HepG2 (cell line): Measurements from ENCODE around the gene VAMP5. TPM values are rescaled to one million over a fixed set of nuclear protein-coding genes. Genes with fewer than 3 reads are reported as not detected.

Experiments
- AHR ChIP-seq: IDR thresholded peaks from 2 replicates; pipeline ENCODE4 v1.6.1; 2018; ENCODE audit warnings: missing genetic modification reagents, missing compliant biosample characterization
- ATF7-NPFF ChIP-seq: sonication (generic); formaldehyde crosslinking; IDR thresholded peaks from 2 replicates; pipeline ENCODE4 v1.8.1; 2023; ENCODE audit warnings: mild to moderate bottlenecking, low read depth, missing genetic modification reagents, moderate library complexity
- ELF4 ChIP-seq: sonication (generic); formaldehyde crosslinking; IDR thresholded peaks from 2 replicates; pipeline ENCODE4 v1.5.0; 2020; ENCODE audit warnings: missing genetic modification reagents, mild to moderate bottlenecking, moderate library complexity, borderline replicate concordance
- ISX ChIP-seq: sonication (generic); formaldehyde crosslinking; conservative IDR thresholded peaks from 2 replicates; pipeline ENCODE4 v1.5.0; 2020; ENCODE audit warnings: missing genetic modification reagents
- KDM5B ChIP-seq: sonication (generic); formaldehyde crosslinking; IDR thresholded peaks from 2 replicates; pipeline ENCODE4 v1.4.0; 2020; ENCODE audit warnings: missing genetic modification reagents, mild to moderate bottlenecking, borderline replicate concordance
- MTERF4 ChIP-seq: sonication (generic); formaldehyde crosslinking; IDR thresholded peaks from 2 replicates; pipeline ENCODE4 v1.8.0; 2023; ENCODE audit warnings: mild to moderate bottlenecking, missing genetic modification reagents
- PAXIP1 ChIP-seq: sonication (generic); formaldehyde crosslinking; conservative IDR thresholded peaks from 2 replicates; pipeline ENCODE4 v1.4.0; 2020; ENCODE audit warnings: mild to moderate bottlenecking, missing genetic modification reagents, moderate library complexity
- POGZ ChIP-seq: sonication (generic); formaldehyde crosslinking; IDR thresholded peaks from 2 replicates; pipeline ENCODE4 v1.4.0; 2020; ENCODE audit warnings: mild to moderate bottlenecking, missing genetic modification reagents
- RELA ChIP-seq: sonication (generic); formaldehyde crosslinking; IDR thresholded peaks from 2 replicates; pipeline ENCODE4 v1.4.0; 2020; ENCODE audit warnings: missing genetic modification reagents
- SKI ChIP-seq: fragments of 450-650 bp; IDR thresholded peaks from one replicate; pipeline ENCODE4 v1.6.1; 2018; ENCODE audit warnings: mild to moderate bottlenecking; ENCODE audit not compliant: partially characterized antibody
- SNAPC5 ChIP-seq: sonication (generic); formaldehyde crosslinking; IDR thresholded peaks from 2 replicates; pipeline ENCODE4 v1.8.1; 2023; ENCODE audit warnings: mild to moderate bottlenecking, missing genetic modification reagents, borderline replicate concordance
- THAP11 ChIP-seq: IDR thresholded peaks from 2 replicates; pipeline ENCODE4 v1.6.1; 2016; ENCODE audit warnings: missing biosample characterization, missing genetic modification reagents
- TSC22D2 ChIP-seq: sonication (generic); formaldehyde crosslinking; IDR thresholded peaks from 2 replicates; pipeline ENCODE4 v1.5.1; 2020; ENCODE audit warnings: missing genetic modification reagents, mild to moderate bottlenecking, borderline replicate concordance
- ZBTB33 ChIP-seq: sonication (generic); formaldehyde crosslinking; IDR thresholded peaks from 2 replicates; pipeline ENCODE4 v1.4.0; 2020; ENCODE audit warnings: missing genetic modification reagents
- ZFYVE20 ChIP-seq: sonication (generic); formaldehyde crosslinking; IDR thresholded peaks from 2 replicates; pipeline ENCODE4 v1.8.0; 2023; ENCODE audit warnings: low read depth, mild to moderate bottlenecking, moderate library complexity, missing genetic modification reagents, borderline replicate concordance
- ZNF281 ChIP-seq: sonication (generic); formaldehyde crosslinking; IDR thresholded peaks from 2 replicates; pipeline ENCODE4 v1.4.0; 2020; ENCODE audit warnings: missing genetic modification reagents, borderline replicate concordance
- ZNF768 ChIP-seq: sonication (generic); formaldehyde crosslinking; IDR thresholded peaks from 2 replicates; pipeline ENCODE4 v1.4.0; 2020; ENCODE audit warnings: missing genetic modification reagents
- ZNF891 ChIP-seq: sonication (generic); formaldehyde crosslinking; IDR thresholded peaks from 2 replicates; pipeline ENCODE4 v1.5.0; 2020; ENCODE audit warnings: mild to moderate bottlenecking, missing genetic modification reagents
- ZSCAN12 ChIP-seq: sonication (generic); formaldehyde crosslinking; IDR thresholded peaks from 2 replicates; pipeline ENCODE4 v1.9.0; 2021; ENCODE audit warnings: mild to moderate bottlenecking, missing genetic modification reagents
- polyA plus RNA-seq, 8 experiments: library from polyadenylated mRNA; depleted of rRNA in 3 of 8; stranded (reverse) in 7 of 8; unstranded in 1 of 8; fragments of >200 nt; fragmentation: Illumina TruSeq in 4 of 8; extraction: Trizol in 4 of 8; gene quantifications; 2 replicates each; pipeline versions ENCODE4 v1.2.1 to v1.2.3, GENCODE V29; 2011 to 2016; ENCODE audit warnings: low read depth in 4 of 8, missing spikeins in 1 of 8, mixed read lengths in 1 of 8; ENCODE audit not compliant: insufficient read depth in 1 of 8
- total RNA-seq, 5 experiments: library from RNA; depleted of rRNA; stranded (reverse); fragments of >200 nt; fragmentation: Illumina TruSeq; extraction: Trizol; gene quantifications; 2 replicates each; pipeline ENCODE4 v1.2.3, GENCODE V29; 2016; ENCODE audit warnings: low read depth in 1 of 5

Gene VAMP5
- total and polyA plus RNA-seq, 2 of the 13 experiments (the other 11 are each of a cell fraction or from before 2014, with no cell fraction given), result 7.2 to 56.7 TPM

GRCh38 chr2:85611705-85612587 lies 27.7 kb downstream of the VAMP5 start, which contains the start of gene C2orf68 (continued):
- TF ChIP-seq PAXIP1 (CRISPR knock-in tag) (peak; percentile 58), POGZ (CRISPR knock-in tag) (peak; percentile 72), ELF4 (peak; percentile 83; the same call in 1 of the 2 replicates), THAP11 (CRISPR knock-in tag) (peak; percentile 94), SNAPC5 (CRISPR knock-in tag) (no peak), TSC22D2 (CRISPR knock-in tag) (peak; percentile 89), ATF7-NPFF (CRISPR knock-in tag) (peak; percentile 79), ZNF891 (peak; percentile 95; the same call in 1 of the 2 replicates), RELA (CRISPR knock-in tag) (no peak; the same call in 1 of the 2 replicates), AHR (CRISPR knock-in tag) (peak; percentile 85; the same call in 1 of the 2 replicates), ZNF281 (CRISPR knock-in tag) (0 out of 2 replicates have a peak, but pooled peaks have one; percentile 10), ZFYVE20 (CRISPR knock-in tag) (peak; percentile 17; the same call in 1 of the 2 replicates), ZNF768 (CRISPR knock-in tag) (peak; percentile 83), ISX (no peak), KDM5B (CRISPR knock-in tag) (peak; percentile 97), MTERF4 (CRISPR knock-in tag) (peak; percentile 70; the same call in 1 of the 2 replicates), SKI (peak; percentile 33), ZBTB33 (peak; percentile 91), ZSCAN12 (peak; percentile 90; the same call in 1 of the 2 replicates)
